Measurements from ENCODE around the gene MIEN1. TPM values are rescaled to one million over a fixed set of nuclear protein-coding genes. Genes with fewer than 3 reads are reported as not detected.

MIEN1 gene
- total and polyA plus RNA-seq, 2 donors (not counting 1 experiment from before 2014, with no cell fraction given), result 41.1 to 63.2 TPM

GRCh38 chr17:39705786-39706348, 24.5 kb downstream of the MIEN1 start:
- Histone ChIP-seq H2AFZ (ENCODE audit: insufficient read depth, low read depth, low read length, poor library complexity, severe bottlenecking) (no peak overlapping the region), H3K27me3 (replicated peaks in 1 of 4; ENCODE audit: control extremely low read depth in 1 of 4, control insufficient read depth in 3 of 4, insufficient read depth in 4 of 4, low read length in 3 of 4) (peaks cover 0 to 12% (median 5%) of the 10 kb centered on the region in 4 experiments), H4K20me1 (ENCODE audit: control insufficient read depth, insufficient read depth, low read length, poor library complexity, severe bottlenecking) (no peaks in the 10 kb centered on the region), H3K79me2 (ENCODE audit: control insufficient read depth, insufficient read depth, low read length) (no peaks in the 10 kb centered on the region), H3K4me1 (ENCODE audit: control insufficient read depth in 2 of 2, insufficient read depth in 2 of 2, low read length in 2 of 2) (peaks cover 15 to 19% of the 10 kb centered on the region in 2 donors), H3K36me3 (replicated peaks in 1 of 2; ENCODE audit: control extremely low read depth in 1 of 2, control insufficient read depth in 1 of 2, extremely low read depth in 1 of 2, insufficient read depth in 2 of 2, low read length in 1 of 2) (no peaks in the 10 kb centered on the region), H3K9ac (ENCODE audit: low read length) (no peak overlapping the region), H3K27ac (ENCODE audit: low read length in 2 of 2) (no peak overlapping the region), H3K4me3 (ENCODE audit: control extremely low read depth in 1 of 5, extremely low read depth in 1 of 5, insufficient read depth in 1 of 5, low read depth in 2 of 5, low read length in 4 of 5) (no peak overlapping the region), H3K9me3 (ENCODE audit: control extremely low read depth in 1 of 3, control insufficient read depth in 2 of 3, insufficient read depth in 1 of 3, low read length in 2 of 3) (no peaks in the 10 kb centered on the region), H3K4me2 (replicated peaks; ENCODE audit: low read depth, low read length, poor library complexity, severe bottlenecking) (no peak overlapping the region)
- Mint-ChIP-seq H3K4me1 (peaks cover 16% of the 10 kb centered on the region), H3K4me3 (no peak overlapping the region), H3K27ac (no peak overlapping the region), H3K9me3 (ENCODE audit: insufficient read depth) (no peaks in the 10 kb centered on the region), H3K27me3 (peaks cover 14% of the 10 kb centered on the region)
- TF ChIP-seq EZH2 (IDR thresholded peaks at IDR 0.05; ENCODE audit: borderline replicate concordance, insufficient read depth, low read depth, low read length, poor library complexity, severe bottlenecking), result no peak
- no peak for TF ChIP-seq CTCF (IDR thresholded peaks at IDR 0.05)
- intact Hi-C loops (cut with micrococcal nuclease), result no loop called here
- ChIA-PET CTCF (interaction anchor here (1.6 kb wide), 1 partner anchor 10 kb away, joined by 3 read pairs; no protein-coding TSS in a partner anchor), POLR2A (no interaction called here)
- no peak for ATAC-seq (ENCODE audit: low read depth)
- DNase-seq, result no peak
- 97% methylated on average over 11 of the region's 12 CpGs for WGBS (ENCODE audit: insufficient coverage)

- Mint-ChIP-seq H3K4me1 (peaks cover 16% of the 10 kb centered on the region), H3K9me3 (ENCODE audit: insufficient read depth) (no peaks in the 10 kb centered on the region), H3K4me3 (no peak overlapping the region), H3K27ac (no peak overlapping the region), H3K27me3 (peaks cover 18% of the 10 kb centered on the region)
- peaks cover 23 to 25% of the 10 kb centered on the region in 2 donors for H3K4me1 ChIP-seq (ENCODE audit: control insufficient read depth in 2 of 2, insufficient read depth in 2 of 2, low read length in 2 of 2)
- ChIA-PET CTCF (interaction anchor here (1.6 kb wide), 1 partner anchor 9 kb away, joined by 3 read pairs; no protein-coding TSS in a partner anchor), POLR2A (no interaction called here)
- WGBS (ENCODE audit: insufficient coverage), result 78% methylated on average over 10 of the region's 11 CpGs
- H3K9me3 ChIP-seq (ENCODE audit: control extremely low read depth in 1 of 3, control insufficient read depth in 2 of 3, insufficient read depth in 1 of 3, low read length in 2 of 3), result peaks cover 0 to 4% (median 0%) of the 10 kb centered on the region in 3 donors
- no peak overlapping the region for H3K4me2 ChIP-seq (replicated peaks; ENCODE audit: low read depth, low read length, poor library complexity, severe bottlenecking)
- no peak overlapping the region for H2AFZ ChIP-seq (ENCODE audit: insufficient read depth, low read depth, low read length, poor library complexity, severe bottlenecking)
- ATAC-seq (ENCODE audit: low read depth) (no peak), DNase-seq (no peak)
- no peaks in the 10 kb centered on the region for H3K79me2 ChIP-seq (ENCODE audit: control insufficient read depth, insufficient read depth, low read length)
- H3K27me3 ChIP-seq (replicated peaks in 1 of 4; ENCODE audit: control extremely low read depth in 1 of 4, control insufficient read depth in 3 of 4, insufficient read depth in 4 of 4, low read length in 3 of 4), result peaks cover 0 to 20% (median 10%) of the 10 kb centered on the region in 4 experiments
- intact Hi-C loops (cut with micrococcal nuclease), result no loop called here
- no peak overlapping the region for H3K9ac ChIP-seq (ENCODE audit: low read length)
- no peak overlapping the region for H3K27ac ChIP-seq (ENCODE audit: low read length in 2 of 2)
- H3K36me3 ChIP-seq (replicated peaks in 1 of 2; ENCODE audit: control extremely low read depth in 1 of 2, control insufficient read depth in 1 of 2, extremely low read depth in 1 of 2, insufficient read depth in 2 of 2, low read length in 1 of 2), result no peaks in the 10 kb centered on the region
- no peak for TF ChIP-seq EZH2 (IDR thresholded peaks at IDR 0.05; ENCODE audit: borderline replicate concordance, insufficient read depth, low read depth, low read length, poor library complexity, severe bottlenecking)
- H4K20me1 ChIP-seq (ENCODE audit: control insufficient read depth, insufficient read depth, low read length, poor library complexity, severe bottlenecking), result no peaks in the 10 kb centered on the region
- no peak overlapping the region for H3K4me3 ChIP-seq (ENCODE audit: control extremely low read depth in 1 of 5, extremely low read depth in 1 of 5, insufficient read depth in 1 of 5, low read depth in 2 of 5, low read length in 4 of 5)
Measured at GRCh38 chr17:39704821-39705551, 25.3 kb downstream of the MIEN1 start.
